Neural crest cell (in vitro differentiated cells): ENCODE results near the gene PLEKHM1. TPM values are rescaled to one million over a fixed set of nuclear protein-coding genes. Genes with fewer than 3 reads are reported as not detected.
A peak's percentile ranks its signal among the peaks of the same experiment; 100 is the strongest.

ENCODE experiments used
- DNase-seq: peaks from one replicate; pipeline ENCODE4 v3.0.0; 2021; ENCODE audit warnings: low read depth, mixed read lengths, low spot score
- H3K27ac Mint-ChIP-seq: one replicate; pipeline ENCODE4 v1.8.0; 2021; ENCODE audit warnings: mild to moderate bottlenecking, mixed read lengths; ENCODE audit not compliant: unreplicated experiment
- H3K27me3 Mint-ChIP-seq: 2 replicates; pipeline ENCODE4 v1.8.0; 2021; ENCODE audit warnings: low read depth, mild to moderate bottlenecking, mixed read lengths
- H3K36me3 Mint-ChIP-seq: 2 replicates; pipeline ENCODE4 v1.8.0; 2021; ENCODE audit warnings: low read depth, mild to moderate bottlenecking, mixed read lengths
- H3K4me1 Mint-ChIP-seq: 2 replicates; pipeline ENCODE4 v1.8.0; 2021; ENCODE audit warnings: mixed read lengths
- H3K4me3 Mint-ChIP-seq: one replicate; pipeline ENCODE4 v1.8.0; 2021; ENCODE audit warnings: mild to moderate bottlenecking, mixed read lengths
- H3K9me3 Mint-ChIP-seq: 2 replicates; pipeline ENCODE4 v1.8.0; 2021; ENCODE audit warnings: mixed read lengths
- total RNA-seq: library from RNA; stranded (reverse); gene quantifications from 2 replicates; pipeline ENCODE4 v1.2.1, GENCODE V29; 2021
- TF ChIP-seq, protein P1 (sequence below): fragments of 200-600 bp; sonication (generic); conservative IDR thresholded peaks from 2 replicates; pipeline ENCODE4 v1.5.0; 2021; ENCODE audit warnings: antibody characterized with exemption, mild to moderate bottlenecking

The PLEKHM1 gene
- total RNA-seq, 1 donor from 2014 or later, result 19.5 TPM

DNA sequence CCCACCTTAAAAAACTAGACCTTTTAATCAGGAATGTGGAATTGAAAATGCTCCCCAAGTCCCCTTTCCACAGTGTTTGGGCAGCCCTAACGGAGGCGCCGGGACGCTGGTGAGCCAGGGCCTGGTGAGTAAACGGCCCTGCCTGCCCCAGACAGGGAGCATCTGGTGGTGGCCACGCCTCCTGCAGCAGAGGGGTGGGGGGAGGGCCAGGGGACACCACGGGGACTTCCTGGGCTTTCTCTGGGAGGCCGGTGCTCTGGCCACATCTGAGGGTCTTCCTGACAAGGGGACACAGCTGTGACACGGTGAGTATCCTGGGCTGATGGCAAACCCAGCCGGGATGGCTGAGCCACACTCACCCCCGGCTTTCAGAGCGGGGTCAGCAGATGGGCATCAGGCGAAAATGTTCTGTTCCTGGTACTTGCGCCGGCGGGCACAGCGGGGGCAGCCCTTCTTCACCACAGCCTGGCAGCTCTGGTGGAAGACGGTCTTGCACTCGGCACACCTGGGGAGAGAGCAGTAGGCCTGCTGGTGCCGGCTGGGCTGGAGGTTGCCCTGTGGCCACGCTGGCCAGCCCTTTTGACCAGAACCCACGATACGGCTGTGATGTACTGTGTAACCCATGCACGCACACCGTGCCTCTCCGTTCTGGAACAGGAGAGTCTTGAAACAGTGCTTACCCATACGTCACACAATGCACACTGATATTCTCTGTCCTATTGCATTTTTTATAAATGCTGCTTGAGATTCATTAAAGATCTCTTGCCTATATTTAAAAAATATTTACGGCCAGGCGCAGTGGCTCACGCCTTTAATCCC is 52.8 kb downstream of the PLEKHM1 start:
- no peaks in the 10 kb centered on the region for H3K36me3 Mint-ChIP-seq
- no peaks in the 10 kb centered on the region for H3K4me1 Mint-ChIP-seq
- no peak for DNase-seq
- no peak overlapping the region for H3K27ac Mint-ChIP-seq
- H3K9me3 Mint-ChIP-seq, result no peaks in the 10 kb centered on the region
- no peak overlapping the region for H3K4me3 Mint-ChIP-seq
- H3K27me3 Mint-ChIP-seq, result peaks cover 28% of the 10 kb centered on the region
- TF ChIP-seq, protein P1, sequence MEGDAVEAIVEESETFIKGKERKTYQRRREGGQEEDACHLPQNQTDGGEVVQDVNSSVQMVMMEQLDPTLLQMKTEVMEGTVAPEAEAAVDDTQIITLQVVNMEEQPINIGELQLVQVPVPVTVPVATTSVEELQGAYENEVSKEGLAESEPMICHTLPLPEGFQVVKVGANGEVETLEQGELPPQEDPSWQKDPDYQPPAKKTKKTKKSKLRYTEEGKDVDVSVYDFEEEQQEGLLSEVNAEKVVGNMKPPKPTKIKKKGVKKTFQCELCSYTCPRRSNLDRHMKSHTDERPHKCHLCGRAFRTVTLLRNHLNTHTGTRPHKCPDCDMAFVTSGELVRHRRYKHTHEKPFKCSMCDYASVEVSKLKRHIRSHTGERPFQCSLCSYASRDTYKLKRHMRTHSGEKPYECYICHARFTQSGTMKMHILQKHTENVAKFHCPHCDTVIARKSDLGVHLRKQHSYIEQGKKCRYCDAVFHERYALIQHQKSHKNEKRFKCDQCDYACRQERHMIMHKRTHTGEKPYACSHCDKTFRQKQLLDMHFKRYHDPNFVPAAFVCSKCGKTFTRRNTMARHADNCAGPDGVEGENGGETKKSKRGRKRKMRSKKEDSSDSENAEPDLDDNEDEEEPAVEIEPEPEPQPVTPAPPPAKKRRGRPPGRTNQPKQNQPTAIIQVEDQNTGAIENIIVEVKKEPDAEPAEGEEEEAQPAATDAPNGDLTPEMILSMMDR, result no peak

DNA sequence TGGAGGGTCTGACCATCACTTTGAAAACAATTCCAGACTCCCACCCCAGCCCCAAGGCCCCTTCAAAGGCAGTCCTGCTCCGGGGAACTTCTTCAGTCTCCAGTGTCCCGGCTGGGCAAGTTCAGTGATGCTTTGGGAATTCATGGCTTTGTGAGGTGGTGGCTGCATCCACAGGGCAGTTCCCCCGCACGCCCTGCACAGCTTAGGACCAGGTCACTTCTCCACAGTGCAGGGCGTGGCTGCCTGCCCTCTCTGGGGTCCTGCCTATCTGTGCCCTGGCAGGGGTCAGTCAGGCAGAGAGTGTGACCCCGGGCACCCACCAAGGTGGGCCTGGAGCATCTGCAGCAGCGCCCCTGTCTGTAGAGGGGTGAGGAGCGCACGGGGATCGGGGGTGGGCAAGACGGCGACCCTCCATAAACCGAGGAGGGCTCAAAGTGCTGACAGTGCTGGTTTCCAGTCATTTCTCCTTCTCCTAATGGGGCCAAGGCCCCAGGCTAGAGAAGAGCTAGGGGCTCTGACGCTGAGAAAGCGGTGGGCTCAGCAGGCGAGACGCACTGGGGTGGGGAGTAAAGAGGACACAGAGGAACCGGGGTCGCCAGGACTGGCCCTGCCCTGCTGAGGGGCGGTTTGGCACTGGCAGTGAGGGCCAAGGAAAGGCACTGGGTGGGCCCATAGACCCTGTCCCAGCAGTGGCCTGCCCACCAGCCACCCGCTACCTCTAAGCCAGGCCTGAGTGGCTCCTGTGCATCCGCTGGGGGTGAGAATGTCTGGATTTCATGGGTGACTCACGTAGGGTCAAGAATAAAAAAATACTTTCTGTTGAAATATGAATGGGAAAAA is 53.7 kb downstream of the PLEKHM1 start:
- peaks cover 34% of the 10 kb centered on the region for H3K27me3 Mint-ChIP-seq
- no peak overlapping the region for H3K4me3 Mint-ChIP-seq
- no peak overlapping the region for H3K27ac Mint-ChIP-seq
- no peaks in the 10 kb centered on the region for H3K4me1 Mint-ChIP-seq
- H3K9me3 Mint-ChIP-seq, result no peaks in the 10 kb centered on the region
- TF ChIP-seq, protein P1, result no peak
- no peak for DNase-seq
- H3K36me3 Mint-ChIP-seq, result no peaks in the 10 kb centered on the region

DNA sequence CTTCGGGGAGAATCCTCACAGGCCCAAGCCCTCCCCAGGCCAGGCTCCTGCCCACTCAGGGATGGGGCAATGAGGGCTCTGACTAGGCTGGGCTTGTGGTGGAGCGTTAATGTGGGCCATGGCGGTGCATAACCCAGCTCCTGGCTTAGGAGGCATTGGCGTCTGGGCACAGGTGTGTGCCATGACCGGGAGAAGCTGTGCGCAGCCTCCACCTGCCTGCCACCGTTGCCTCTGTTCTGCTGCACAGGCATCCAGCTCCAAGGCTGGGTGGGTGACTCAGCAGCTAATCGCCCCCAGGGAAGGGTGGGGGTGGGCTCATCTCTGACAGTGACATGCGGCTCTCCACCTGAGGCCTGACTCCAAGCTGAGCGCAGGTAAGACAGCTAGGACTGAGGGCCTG is 54.4 kb downstream of the PLEKHM1 start:
- no peaks in the 10 kb centered on the region for H3K4me1 Mint-ChIP-seq
- H3K27ac Mint-ChIP-seq, result no peak overlapping the region
- H3K9me3 Mint-ChIP-seq, result no peaks in the 10 kb centered on the region
- H3K36me3 Mint-ChIP-seq, result no peaks in the 10 kb centered on the region
- peaks cover 41% of the 10 kb centered on the region for H3K27me3 Mint-ChIP-seq
- no peak overlapping the region for H3K4me3 Mint-ChIP-seq
- no peak for DNase-seq
- TF ChIP-seq, protein P1, result no peak

DNA sequence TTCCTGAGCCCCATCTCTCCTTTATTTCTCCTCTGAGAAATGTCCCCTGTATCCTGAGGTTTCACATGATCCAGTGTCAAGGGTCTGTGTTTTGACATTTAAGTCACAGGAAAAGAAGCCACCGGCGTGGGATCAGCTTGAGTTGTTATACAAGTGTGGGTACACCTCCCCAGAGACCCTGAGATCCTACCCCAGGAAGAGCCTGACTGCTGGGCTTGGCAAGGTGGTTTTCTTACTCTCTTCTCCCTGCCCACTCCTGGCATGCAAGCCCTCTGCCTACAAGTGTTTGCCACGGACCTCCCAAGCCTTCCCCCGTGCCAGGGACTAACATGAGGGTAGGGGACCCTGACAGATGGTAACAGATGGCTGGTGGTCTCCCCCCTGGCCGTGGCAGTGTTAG is 55.0 kb downstream of the PLEKHM1 start:
- peaks cover 4% of the 10 kb centered on the region for H3K4me1 Mint-ChIP-seq
- H3K27ac Mint-ChIP-seq, result no peak overlapping the region
- no peak for DNase-seq
- no peaks in the 10 kb centered on the region for H3K9me3 Mint-ChIP-seq
- peaks cover 48% of the 10 kb centered on the region for H3K27me3 Mint-ChIP-seq
- H3K4me3 Mint-ChIP-seq, result no peak overlapping the region
- TF ChIP-seq, protein P1, result no peak
- no peaks in the 10 kb centered on the region for H3K36me3 Mint-ChIP-seq

DNA sequence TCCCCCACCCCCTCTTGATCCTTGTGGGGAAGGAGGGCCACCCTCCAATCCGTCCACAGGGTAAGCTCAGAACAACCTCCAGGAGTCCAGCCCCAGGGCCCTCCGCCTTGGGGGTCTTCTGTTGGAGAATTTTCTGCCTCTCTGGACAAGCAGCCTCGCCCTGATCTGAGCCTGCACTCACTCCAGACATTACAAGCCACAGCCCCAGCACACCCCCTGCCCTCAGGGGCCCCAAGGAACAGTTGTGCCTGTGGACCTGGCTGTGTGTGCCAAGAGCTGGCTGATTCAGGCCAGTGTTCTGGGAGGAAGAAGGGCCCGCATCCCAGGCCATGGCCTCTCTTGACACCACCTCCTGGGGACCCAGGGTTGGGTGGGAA is 57.4 kb downstream of the PLEKHM1 start:
- Mint-ChIP-seq H3K36me3 (no peaks in the 10 kb centered on the region), H3K27me3 (peaks cover 67% of the 10 kb centered on the region), H3K4me3 (peak overlapping the region; percentile 51), H3K9me3 (no peaks in the 10 kb centered on the region), H3K4me1 (peaks cover 17% of the 10 kb centered on the region), H3K27ac (no peak overlapping the region)
- DNase-seq, result no peak
- TF ChIP-seq, protein P1, result no peak
